Midbrain (tissue), 1 donor: ENCODE measurements around the gene TTC4.
"Not testable (repeated sequence)": the region's sequence is repeated elsewhere in the genome, so short reads cannot be mapped to it uniquely, and the experiment has no call there.

Experiments
- DNase-seq: peaks from one replicate; lab custom pipeline; 2025; lab: John Stamatoyannopoulos, UW

The TTC4 gene

GRCh38 chr1:54750596-54750995 is 34.9 kb downstream of the TTC4 start:
- no peak for DNase-seq

- no peak for DNase-seq
Observed at GRCh38 chr1:54751426-54751825, 35.8 kb downstream of the TTC4 start.

GRCh38 chr1:54754045-54754444 is 38.4 kb downstream of the TTC4 start:
- DNase-seq: no peak

GRCh38 chr1:54754486-54755285 is 39.0 kb downstream of the TTC4 start:
- DNase-seq: no peak

GRCh38 chr1:54757833-54758232 is 42.2 kb downstream of the TTC4 start:
- no peak for DNase-seq

- DNase-seq: no peak
Observed at GRCh38 chr1:54758678-54759348, 43.2 kb downstream of the TTC4 start.

- no peak for DNase-seq
Observed at GRCh38 chr1:54763816-54764132, 48.1 kb downstream of the TTC4 start.

- DNase-seq: peak; percentile 100
Observed at GRCh38 chr1:54764133-54764921, 48.7 kb downstream of the TTC4 start, which contains the start of gene PARS2. Gene PARS2 (minus strand): TSS chr1:54764523. CDS start chr1:54759161, 5,362 bp downstream.

GRCh38 chr1:54764922-54765561 is 49.4 kb downstream of the TTC4 start:
- no peak for DNase-seq

GRCh38 chr1:54766726-54767125 is 51.1 kb downstream of the TTC4 start:
- no peak for DNase-seq

GRCh38 chr1:54767526-54767925 is 51.9 kb downstream of the TTC4 start:
- no peak for DNase-seq

- no peak for DNase-seq
Observed at GRCh38 chr1:54768093-54768492, 52.4 kb downstream of the TTC4 start.

GRCh38 chr1:54772951-54773350 is 57.3 kb downstream of the TTC4 start:
- no peak for DNase-seq

GRCh38 chr1:54774820-54775498 is 59.3 kb downstream of the TTC4 start:
- no peak for DNase-seq

- DNase-seq: not testable (repeated sequence)
Observed at GRCh38 chr1:54775828-54776721, 60.4 kb downstream of the TTC4 start.

- no peak for DNase-seq
Observed at GRCh38 chr1:54777011-54777410, 61.4 kb downstream of the TTC4 start.

- DNase-seq: no peak
Observed at GRCh38 chr1:54777431-54777830, 61.8 kb downstream of the TTC4 start.

- no peak for DNase-seq
Observed at GRCh38 chr1:54781023-54781723, 65.5 kb downstream of the TTC4 start.

- DNase-seq: no peak
Observed at GRCh38 chr1:54782156-54782555, 66.5 kb downstream of the TTC4 start.

- no peak for DNase-seq
Observed at GRCh38 chr1:54782588-54782987, 66.9 kb downstream of the TTC4 start.
